HL-60 (cell line): ENCODE data around the gene PHF19.

Experiments
- DNase-seq, 2 experiments: peaks; one replicate each; pipeline ENCODE4 v3.0.0-alpha.2; 2010 to 2020; ENCODE audit warnings: low read depth in 1 of 2, low spot score in 1 of 2
- H3K27ac ChIP-seq: fragments of 250-450 bp; sonication (Bioruptor Pico); replicated peaks from 2 replicates; pipeline ENCODE4 v1.5.1; 2020; ENCODE audit warnings: mild to moderate bottlenecking, moderate library complexity
- H3K27me3 ChIP-seq: fragments of 250-450 bp; sonication (Bioruptor Pico); 2 replicates; pipeline ENCODE4 v1.5.1; 2021; ENCODE audit warnings: mild to moderate bottlenecking, moderate library complexity; ENCODE audit not compliant: insufficient read depth, poor library complexity, severe bottlenecking
- H3K4me3 ChIP-seq: replicated peaks from 2 replicates; pipeline ENCODE4 v1.5.1; 2011; ENCODE audit warnings: mild to moderate bottlenecking, control low read depth, low read length; ENCODE audit not compliant: insufficient read depth
- CTCF ChIP-seq: IDR thresholded peaks from one replicate; pipeline ENCODE4 v1.5.1; 2011; ENCODE audit warnings: low read length, control low read depth, inconsistent platforms; ENCODE audit not compliant: insufficient read depth
- GABPA ChIP-seq: IDR thresholded peaks from 2 replicates; pipeline ENCODE4 v1.6.1; 2012; ENCODE audit warnings: low read depth
- POLR2AphosphoS5 ChIP-seq: IDR thresholded peaks from 2 replicates; pipeline ENCODE4 v1.6.1; 2012; ENCODE audit warnings: low read depth
- SPI1 ChIP-seq: IDR thresholded peaks from 2 replicates; pipeline ENCODE4 v1.6.1; 2012; ENCODE audit warnings: low read depth, mild to moderate bottlenecking, borderline replicate concordance
- TF ChIP-seq, protein P1 (sequence below): IDR thresholded peaks from 2 replicates; pipeline ENCODE4 v1.6.1; 2012; ENCODE audit warnings: low read depth; ENCODE audit not compliant: insufficient replicate concordance

The PHF19 gene

GRCh38 chr9:120904978-120905301 lies 28.0 kb upstream of the PHF19 start:
- DNase-seq = no peak
- Histone ChIP-seq H3K4me3 (no peak overlapping the region), H3K27me3 (no peaks in the 10 kb centered on the region), H3K27ac (no peak overlapping the region)
- TF ChIP-seq GABPA (no peak), SPI1 (no peak), POLR2AphosphoS5 (no peak), CTCF (no peak)
- TF ChIP-seq, protein P1, sequence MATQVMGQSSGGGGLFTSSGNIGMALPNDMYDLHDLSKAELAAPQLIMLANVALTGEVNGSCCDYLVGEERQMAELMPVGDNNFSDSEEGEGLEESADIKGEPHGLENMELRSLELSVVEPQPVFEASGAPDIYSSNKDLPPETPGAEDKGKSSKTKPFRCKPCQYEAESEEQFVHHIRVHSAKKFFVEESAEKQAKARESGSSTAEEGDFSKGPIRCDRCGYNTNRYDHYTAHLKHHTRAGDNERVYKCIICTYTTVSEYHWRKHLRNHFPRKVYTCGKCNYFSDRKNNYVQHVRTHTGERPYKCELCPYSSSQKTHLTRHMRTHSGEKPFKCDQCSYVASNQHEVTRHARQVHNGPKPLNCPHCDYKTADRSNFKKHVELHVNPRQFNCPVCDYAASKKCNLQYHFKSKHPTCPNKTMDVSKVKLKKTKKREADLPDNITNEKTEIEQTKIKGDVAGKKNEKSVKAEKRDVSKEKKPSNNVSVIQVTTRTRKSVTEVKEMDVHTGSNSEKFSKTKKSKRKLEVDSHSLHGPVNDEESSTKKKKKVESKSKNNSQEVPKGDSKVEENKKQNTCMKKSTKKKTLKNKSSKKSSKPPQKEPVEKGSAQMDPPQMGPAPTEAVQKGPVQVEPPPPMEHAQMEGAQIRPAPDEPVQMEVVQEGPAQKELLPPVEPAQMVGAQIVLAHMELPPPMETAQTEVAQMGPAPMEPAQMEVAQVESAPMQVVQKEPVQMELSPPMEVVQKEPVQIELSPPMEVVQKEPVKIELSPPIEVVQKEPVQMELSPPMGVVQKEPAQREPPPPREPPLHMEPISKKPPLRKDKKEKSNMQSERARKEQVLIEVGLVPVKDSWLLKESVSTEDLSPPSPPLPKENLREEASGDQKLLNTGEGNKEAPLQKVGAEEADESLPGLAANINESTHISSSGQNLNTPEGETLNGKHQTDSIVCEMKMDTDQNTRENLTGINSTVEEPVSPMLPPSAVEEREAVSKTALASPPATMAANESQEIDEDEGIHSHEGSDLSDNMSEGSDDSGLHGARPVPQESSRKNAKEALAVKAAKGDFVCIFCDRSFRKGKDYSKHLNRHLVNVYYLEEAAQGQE = no peak

DNA sequence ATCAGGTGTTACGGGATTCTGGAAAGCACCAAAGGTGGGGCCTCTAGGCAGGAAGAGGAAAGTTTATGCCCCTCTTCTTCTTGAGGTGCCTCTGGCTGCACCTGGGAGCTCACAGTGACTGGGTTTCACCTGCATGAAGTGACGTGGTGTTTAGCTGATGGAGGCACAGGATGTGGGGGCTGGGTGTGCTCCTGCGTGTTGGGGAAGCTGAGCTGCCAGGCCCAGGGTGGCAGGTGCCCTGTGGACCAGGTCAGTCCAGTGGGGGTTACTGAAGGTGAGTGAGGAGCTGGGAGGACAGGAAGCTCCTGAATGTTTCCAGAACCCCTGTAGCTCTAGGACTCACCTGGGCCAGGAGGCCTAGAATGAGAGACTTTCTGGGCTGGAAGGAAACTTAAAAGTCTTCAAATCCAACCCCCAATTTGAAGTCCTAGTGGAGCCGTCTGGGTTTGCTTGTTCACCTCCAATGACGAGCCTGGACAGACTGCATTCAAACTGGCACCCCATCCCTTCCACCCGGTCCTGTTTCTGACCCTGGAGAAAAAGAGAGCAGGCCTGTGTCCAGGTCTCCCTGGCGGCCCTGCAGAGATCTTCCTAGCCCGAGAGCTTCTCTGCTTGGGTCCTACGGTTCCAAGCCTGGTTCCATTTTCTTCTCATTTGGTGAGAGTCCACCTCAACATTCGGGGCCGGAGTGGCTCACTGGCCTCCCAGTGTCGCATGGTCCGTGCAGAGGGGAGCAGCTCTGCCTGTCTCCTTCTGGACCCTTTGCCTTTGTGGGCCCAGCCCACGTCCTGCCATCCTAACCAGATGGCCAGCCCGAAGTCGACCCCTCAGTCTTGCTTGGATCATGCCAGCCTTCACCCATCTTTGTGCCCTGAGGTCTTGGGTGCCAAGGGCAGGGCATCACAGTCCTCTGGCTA lies 27.3 kb upstream of the PHF19 start:
- Histone ChIP-seq H3K27me3 (no peaks in the 10 kb centered on the region), H3K4me3 (no peak overlapping the region), H3K27ac (no peak overlapping the region)
- no peak for DNase-seq
- no peak for TF ChIP-seq SPI1
- TF ChIP-seq CTCF = no peak
- TF ChIP-seq POLR2AphosphoS5 = no peak
- TF ChIP-seq GABPA = no peak
- TF ChIP-seq, protein P1 = no peak

DNA sequence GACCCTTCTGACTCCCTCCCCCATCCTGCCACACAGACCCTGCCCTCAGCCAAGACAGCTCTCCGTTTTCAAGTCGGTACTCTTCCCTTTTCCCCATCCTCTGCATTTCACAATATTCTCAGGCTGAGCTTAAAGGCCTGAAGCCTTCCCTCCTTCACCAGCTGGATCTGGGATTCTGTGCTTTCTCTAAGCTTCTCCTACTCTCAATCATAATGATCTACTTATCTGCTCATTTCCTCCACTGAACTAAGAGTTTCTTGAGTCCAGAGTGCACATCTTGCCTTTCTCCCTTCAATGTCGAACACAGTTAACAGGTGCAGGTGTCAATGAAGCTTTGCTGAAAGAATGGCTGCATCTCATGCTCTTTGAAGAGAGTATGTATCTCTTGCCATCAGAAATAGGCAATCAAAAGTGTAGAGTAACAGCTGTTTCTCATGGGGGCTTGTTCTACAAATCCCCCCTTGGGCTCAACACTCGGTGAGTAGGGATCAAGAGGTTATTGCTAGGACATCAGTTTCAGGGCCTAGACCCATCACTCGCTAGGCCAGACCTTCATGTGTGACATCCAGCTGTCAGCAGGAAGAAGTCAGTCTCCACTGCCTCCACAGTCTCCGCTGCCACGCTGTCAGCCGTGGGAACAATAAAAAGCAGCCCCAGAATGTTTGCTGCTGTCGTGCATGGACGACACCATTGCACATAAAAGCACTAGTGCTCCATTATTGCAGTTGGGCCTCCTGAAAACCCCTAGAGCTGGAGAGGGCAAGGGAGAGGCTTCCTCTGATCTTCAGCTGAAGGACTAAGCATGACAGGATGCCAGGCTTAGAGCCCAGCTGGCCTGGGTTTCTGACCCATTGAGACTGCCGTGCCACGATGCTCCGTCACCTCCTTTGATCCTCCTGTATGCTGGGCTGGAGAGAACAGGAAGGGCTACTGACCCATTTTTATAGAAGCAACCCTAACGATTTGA lies 25.9 kb upstream of the PHF19 start:
- TF ChIP-seq SPI1 (no peak), CTCF (no peak), GABPA (no peak), POLR2AphosphoS5 (no peak)
- TF ChIP-seq, protein P1 = no peak
- no peak for DNase-seq
- no peak overlapping the region for H3K27ac ChIP-seq
- H3K27me3 ChIP-seq = no peaks in the 10 kb centered on the region
- no peak overlapping the region for H3K4me3 ChIP-seq
